Psoas muscle (tissue), 8 donors: ENCODE measurements around the gene SSTR4. TPM values are rescaled to one million over a fixed set of nuclear protein-coding genes. Genes with fewer than 3 reads are reported as not detected.
A peak's percentile ranks its signal among the peaks of the same experiment; 100 is the strongest.

Experiments used
- ATAC-seq, 4 donors: fragments of 200-7000 bp; cut with Tn5 transposase; one replicate each; pipeline ENCODE4 v1.9.1; 2020; ENCODE audit warnings: moderate library complexity in 3 of 4, mild to moderate bottlenecking in 2 of 4
- DNase-seq, 2 donors: peaks; one replicate each; pipeline ENCODE4 v3.0.0-alpha.2; 2020
- H3K27ac ChIP-seq: fragments of 200-600 bp; one replicate; pipeline ENCODE4 v1.8.0; 2022
- H3K27me3 ChIP-seq, 3 donors: fragments of 200-600 bp in 1 of 3; one replicate each; pipeline versions ENCODE4 v1.6.1 to v1.8.0; 2013 to 2022; ENCODE audit warnings: low read length in 2 of 3, mild to moderate bottlenecking in 2 of 3, moderate library complexity in 1 of 3; ENCODE audit not compliant: insufficient read depth in 3 of 3
- H3K36me3 ChIP-seq, 2 donors: fragments of 200-600 bp in 1 of 2; one replicate each; pipeline versions ENCODE4 v1.6.1 to v1.8.0; 2013 to 2022; ENCODE audit warnings: low read depth in 1 of 2, mild to moderate bottlenecking in 1 of 2, moderate library complexity in 1 of 2; ENCODE audit not compliant: insufficient read depth in 1 of 2
- H3K4me1 ChIP-seq: fragments of 200-600 bp; one replicate; pipeline ENCODE4 v1.8.0; 2022
- H3K4me3 ChIP-seq: fragments of 200-600 bp; one replicate; pipeline ENCODE4 v1.8.0; 2022; ENCODE audit warnings: mild to moderate bottlenecking
- H3K9me3 ChIP-seq: fragments of 200-600 bp; one replicate; pipeline ENCODE4 v1.8.0; 2022
- CTCF ChIP-seq: fragments of 200-600 bp; IDR thresholded peaks from one replicate; pipeline ENCODE4 v1.8.0; 2022; ENCODE audit warnings: antibody characterized with exemption
- WGBS, 3 donors: extraction: QIAGEN DNeasy Blood & Tissue Kit; methylation state at CpG; one replicate each; pipeline versions ENCODE4 v1.1.6 to v1.1.7; 2013; 5-methylcytosine and 5-hydroxymethylcytosine counted together
- intact Hi-C, 2 donors: fragments of 100-400 bp; cut with DNase I; formaldehyde crosslinking; loops; one replicate each; pipeline versions ENCODE4 v1.11.0 to v1.14.2; 2022
- polyA plus RNA-seq, 3 donors: library from polyadenylated mRNA; stranded (reverse); fragments of 200-250 nt; gene quantifications; one replicate each; pipeline ENCODE4 v1.2.3, GENCODE V29; 2013
- total RNA-seq, 4 donors: library from RNA; stranded (reverse); fragmentation: NEBNext Ultra II Directional in 2 of 4; extraction: Animal tissue kit (Norgen Biotek cat#: 25700) in 2 of 4; gene quantifications; one replicate each; pipeline versions ENCODE4 v1.2.1 to v1.2.4, GENCODE V29; 2021 to 2023
- donor health status: healthy with polysubstance abuse.
- donor health status: DM: no; HTN: no; CAD: no; lungs with moderate emphysema.
- donor health status: Bipolar disorder and iron deficiency.
- donor health status: healthy.
- donor health status: DM: yes; HTN: yes; CAD: no.
- donor health status: DM: no; HTN: no; CAD: no.
- donor health status: DM: no; HTN: no; CAD: no.
- donor health status: DM: yes; HTN: yes; CAD: no.

The SSTR4 gene
- total and polyA plus RNA-seq, 7 donors, result not detected

- Histone ChIP-seq H3K27me3 (no peaks in the 10 kb centered on the region), H3K27ac (no peak overlapping the region), H3K4me1 (peaks cover 30% of the 10 kb centered on the region), H3K4me3 (no peak overlapping the region), H3K9me3 (no peaks in the 10 kb centered on the region), H3K36me3 (no peaks in the 10 kb centered on the region)
- TF ChIP-seq CTCF, result peak; percentile 12
- no peak for ATAC-seq
- intact Hi-C loops, result loop anchor here in 1 of 2 donors (10.0 kb wide), 1 partner anchor 177 kb away; no protein-coding TSS in a partner anchor
- 71 to 84% (median 79%) methylated on average over 1 of the region's 1 CpG for WGBS, 3 donors
- DNase-seq, result no peak
Measured at GRCh38 chr20:23058240-23058639, 23.1 kb downstream of the SSTR4 start.

DNA sequence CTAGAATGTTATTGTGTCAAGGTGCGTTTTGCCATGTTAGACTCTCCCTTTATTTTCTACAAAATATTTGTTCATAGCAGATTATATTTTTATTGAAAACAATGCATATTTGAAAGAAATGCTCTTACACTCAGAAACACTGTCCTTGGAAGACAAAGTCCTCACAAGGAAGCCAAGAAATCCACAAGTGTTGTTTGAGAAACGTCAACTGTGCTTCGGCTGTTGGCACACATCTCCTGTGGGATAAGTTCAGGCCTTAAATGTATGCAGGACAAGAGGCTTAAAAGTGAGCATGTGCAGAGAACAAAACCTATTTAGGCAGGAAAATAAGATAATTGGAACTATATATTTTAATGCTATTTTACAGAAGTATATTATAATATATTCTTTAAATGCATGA lies 23.9 kb downstream of the SSTR4 start:
- Histone ChIP-seq H3K36me3 (no peaks in the 10 kb centered on the region), H3K27ac (no peak overlapping the region), H3K4me3 (no peak overlapping the region), H3K27me3 (no peaks in the 10 kb centered on the region), H3K9me3 (no peaks in the 10 kb centered on the region), H3K4me1 (peaks cover 30% of the 10 kb centered on the region)
- ATAC-seq (no peak), DNase-seq (no peak)
- intact Hi-C loops, result loop anchor here in 1 of 2 donors (10.0 kb wide), 1 partner anchor 176 kb away; no protein-coding TSS in a partner anchor
- TF ChIP-seq CTCF, result no peak
- WGBS, 3 donors, result 61 to 89% (median 69%) methylated on average over 3 of the region's 3 CpGs

DNA sequence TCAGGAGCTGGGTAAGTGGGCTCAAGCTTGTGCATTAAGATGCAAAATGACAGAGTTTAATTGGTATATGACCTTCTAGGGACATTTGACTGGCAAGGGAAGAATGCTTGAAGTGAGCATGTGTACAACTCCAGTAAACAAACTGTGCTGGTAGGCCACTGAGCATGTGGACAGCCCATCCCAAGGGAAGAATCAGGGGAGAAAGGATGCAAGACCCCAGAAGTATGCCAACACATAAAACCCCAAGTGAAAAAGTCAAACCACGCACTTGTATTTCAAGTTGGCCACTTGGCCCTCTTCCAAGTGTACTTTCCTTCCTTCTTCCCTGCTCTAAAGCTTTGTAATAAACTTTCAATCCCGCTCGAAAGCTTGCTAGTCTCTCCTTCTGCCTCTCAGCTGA lies 24.7 kb downstream of the SSTR4 start:
- no peak for DNase-seq
- 51 to 63% (median 55%) methylated on average over 3 of the region's 3 CpGs for WGBS, 3 donors
- no peak for ATAC-seq
- Histone ChIP-seq H3K4me3 (no peak overlapping the region), H3K27ac (no peak overlapping the region), H3K4me1 (peaks cover 30% of the 10 kb centered on the region), H3K27me3 (no peaks in the 10 kb centered on the region), H3K9me3 (no peaks in the 10 kb centered on the region), H3K36me3 (no peaks in the 10 kb centered on the region)
- intact Hi-C loops, result loop anchor here in 1 of 2 donors (2.0 to 10.0 kb wide), 2 partner anchors 65 to 175 kb away; no protein-coding TSS in a partner anchor
- no peak for TF ChIP-seq CTCF

GRCh38 chr20:23060629-23061028 lies 25.5 kb downstream of the SSTR4 start:
- Histone ChIP-seq H3K27me3 (no peaks in the 10 kb centered on the region), H3K4me1 (peaks cover 30% of the 10 kb centered on the region), H3K9me3 (no peaks in the 10 kb centered on the region), H3K36me3 (no peaks in the 10 kb centered on the region), H3K27ac (peak overlapping the region; percentile 62), H3K4me3 (no peak overlapping the region)
- TF ChIP-seq CTCF, result no peak
- 84 to 85% (median 85%) methylated on average over 4 of the region's 4 CpGs for WGBS, 3 donors
- ATAC-seq (no peak), DNase-seq (no peak)
- intact Hi-C loops, result loop anchor here in 1 of 2 donors (2.0 kb wide), 1 partner anchor 64 kb away; no protein-coding TSS in a partner anchor

- peaks cover 30% of the 10 kb centered on the region for H3K4me1 ChIP-seq
- ATAC-seq (peak in 2 of 4 donors; percentile 18 to 30), DNase-seq (no peak)
- H3K36me3 ChIP-seq, result no peaks in the 10 kb centered on the region
- peak overlapping the region; percentile 62 for H3K27ac ChIP-seq
- 36 to 39% (median 36%) methylated on average over 5 of the region's 5 CpGs for WGBS, 3 donors
- H3K4me3 ChIP-seq, result no peak overlapping the region
- intact Hi-C loops, result loop anchor here in 1 of 2 donors (2.0 kb wide), 1 partner anchor 64 kb away; no protein-coding TSS in a partner anchor
- no peak for TF ChIP-seq CTCF
- no peaks in the 10 kb centered on the region for H3K27me3 ChIP-seq
- no peaks in the 10 kb centered on the region for H3K9me3 ChIP-seq
Measured at GRCh38 chr20:23061262-23061661, 26.1 kb downstream of the SSTR4 start.
